ENCODE data around the gene MYO1D.

The MYO1D gene

GRCh38 chr17:32772453-32773025, 104.4 kb downstream of the MYO1D start:
- no peaks in the 10 kb centered on the region for H3K4me1 ChIP-seq
- H3K36me3 ChIP-seq, result no peaks in the 10 kb centered on the region
- no peaks in the 10 kb centered on the region for H3K9me3 ChIP-seq
- TF ChIP-seq CTCF (IDR thresholded peaks at IDR 0.05; ENCODE audit: low read depth, low read length), result no peak
- no peak for DNase-seq
- H3K4me3 ChIP-seq (ENCODE audit: low read depth, low read length), result no peak overlapping the region
- H3K27me3 ChIP-seq, result no peaks in the 10 kb centered on the region; the same call in 1 of the 2 replicates

GRCh38 chr17:32771396-32771795, 105.5 kb downstream of the MYO1D start:
- Histone ChIP-seq H3K27me3 (no peaks in the 10 kb centered on the region; the same call in 1 of the 2 replicates), H3K4me3 (ENCODE audit: low read depth, low read length) (no peak overlapping the region), H3K9me3 (no peaks in the 10 kb centered on the region), H3K36me3 (no peaks in the 10 kb centered on the region), H3K4me1 (no peaks in the 10 kb centered on the region)
- TF ChIP-seq CTCF (IDR thresholded peaks at IDR 0.05; ENCODE audit: low read depth, low read length), result no peak
- no peak for DNase-seq

GRCh38 chr17:32769846-32770245, 107.1 kb downstream of the MYO1D start:
- no peak overlapping the region for H3K4me3 ChIP-seq (ENCODE audit: low read depth, low read length)
- no peaks in the 10 kb centered on the region for H3K4me1 ChIP-seq
- no peak for DNase-seq

GRCh38 chr17:32763855-32764439, 113.0 kb downstream of the MYO1D start:
- no peak for DNase-seq
- H3K36me3 ChIP-seq, result no peaks in the 10 kb centered on the region
- no peaks in the 10 kb centered on the region for H3K4me1 ChIP-seq
- no peaks in the 10 kb centered on the region for H3K27me3 ChIP-seq
- no peak overlapping the region for H3K4me3 ChIP-seq (ENCODE audit: low read depth, low read length)
- TF ChIP-seq CTCF (IDR thresholded peaks at IDR 0.05; ENCODE audit: low read depth, low read length), result no peak
- no peaks in the 10 kb centered on the region for H3K9me3 ChIP-seq

More at GRCh38 chr17:32769846-32770245, 107.1 kb downstream of the MYO1D start:
- no peaks in the 10 kb centered on the region for H3K9me3 ChIP-seq
- TF ChIP-seq CTCF (IDR thresholded peaks at IDR 0.05; ENCODE audit: low read depth, low read length), result no peak
- no peaks in the 10 kb centered on the region for H3K36me3 ChIP-seq
- H3K27me3 ChIP-seq, result no peaks in the 10 kb centered on the region; the same call in 1 of the 2 replicates

- Histone ChIP-seq H3K36me3 (no peaks in the 10 kb centered on the region), H3K4me1 (no peaks in the 10 kb centered on the region), H3K9me3 (no peaks in the 10 kb centered on the region), H3K4me3 (ENCODE audit: low read depth, low read length) (no peak overlapping the region), H3K27me3 (no peaks in the 10 kb centered on the region)
- DNase-seq, result no peak
- TF ChIP-seq CTCF (IDR thresholded peaks at IDR 0.05; ENCODE audit: low read depth, low read length), result no peak
These were observed 117.4 kb downstream of the MYO1D start for GRCh38 chr17:32759476-32759875.

GRCh38 chr17:32757963-32758362, 119.0 kb downstream of the MYO1D start:
- H3K4me3 ChIP-seq (ENCODE audit: low read depth, low read length), result no peak overlapping the region
- H3K9me3 ChIP-seq, result no peaks in the 10 kb centered on the region
- no peaks in the 10 kb centered on the region for H3K36me3 ChIP-seq
- TF ChIP-seq CTCF (IDR thresholded peaks at IDR 0.05; ENCODE audit: low read depth, low read length), result no peak
- H3K27me3 ChIP-seq, result no peaks in the 10 kb centered on the region
- H3K4me1 ChIP-seq, result no peaks in the 10 kb centered on the region
- DNase-seq, result no peak
